Upper lobe of left lung (tissue), 6 donors: ENCODE measurements around the gene RNF103. TPM values are rescaled to one million over a fixed set of nuclear protein-coding genes. Genes with fewer than 3 reads are reported as not detected.
A peak's percentile ranks its signal among the peaks of the same experiment; 100 is the strongest.

Experiments
- ATAC-seq, 2 donors: fragments of 200-7000 bp; cut with Tn5 transposase; one replicate each; pipeline ENCODE4 v1.9.1; 2022; ENCODE audit warnings: mild to moderate bottlenecking in 2 of 2, moderate library complexity in 2 of 2; ENCODE audit not compliant: low FRiP score in 2 of 2
- DNase-seq, 2 donors: peaks; one replicate each; pipeline ENCODE4 v3.0.0-alpha.2; 2019 to 2020
- H3K27ac ChIP-seq, 4 donors: fragments of 200-600 bp; sonication (generic); one replicate each; pipeline ENCODE4 v1.5.1; 2016 to 2019
- H3K27me3 ChIP-seq, 4 donors: fragments of 200-600 bp; sonication (generic); one replicate each; pipeline ENCODE4 v1.5.1; 2017 to 2019
- H3K36me3 ChIP-seq, 4 donors: fragments of 200-600 bp; sonication (generic); one replicate each; pipeline ENCODE4 v1.5.1; 2016 to 2019
- H3K4me1 ChIP-seq, 4 donors: fragments of 200-600 bp; sonication (generic); one replicate each; pipeline ENCODE4 v1.5.1; 2018 to 2019
- H3K4me3 ChIP-seq, 4 donors: fragments of 200-600 bp; sonication (generic); one replicate each; pipeline ENCODE4 v1.5.1; 2017 to 2019; ENCODE audit warnings: mild to moderate bottlenecking in 2 of 4, moderate library complexity in 1 of 4
- H3K9me3 ChIP-seq, 4 donors: fragments of 200-600 bp; sonication (generic); one replicate each; pipeline ENCODE4 v1.5.1; 2018 to 2019
- CTCF ChIP-seq, 6 experiments: fragments of 450-650 bp in 4 of 6; fragments of 200-600 bp in 2 of 6; sonication (generic) in 2 of 6; IDR thresholded peaks; one replicate each; pipeline ENCODE4 v1.5.1; 2016 to 2019; ENCODE audit warnings: antibody characterized with exemption in 6 of 6
- EP300 ChIP-seq, 4 donors: sonication (generic); formaldehyde crosslinking; IDR thresholded peaks; one replicate each; pipeline ENCODE4 v1.5.1; 2017; ENCODE audit warnings: antibody characterized with exemption in 4 of 4, control low read depth in 2 of 4
- POLR2A ChIP-seq, 4 donors: fragments of 450-650 bp; IDR thresholded peaks; one replicate each; pipeline ENCODE4 v1.5.1; 2016 to 2017; ENCODE audit warnings: antibody characterized with exemption in 4 of 4, mild to moderate bottlenecking in 2 of 4
- POLR2AphosphoS5 ChIP-seq, 2 donors: sonication (generic); formaldehyde crosslinking; IDR thresholded peaks; one replicate each; pipeline ENCODE4 v1.5.1; 2017; ENCODE audit warnings: antibody characterized with exemption in 2 of 2
- WGBS, 2 donors: methylation state at CpG; one replicate each; pipeline ENCODE4 v1.1.5; 2017 to 2018; 5-methylcytosine and 5-hydroxymethylcytosine counted together
- total RNA-seq, 6 donors: library from RNA; depleted of rRNA in 4 of 6; stranded (reverse); fragments of >200 nt in 4 of 6; gene quantifications; one replicate each; pipeline versions ENCODE4 v1.1.0 to v1.2.1, GENCODE V29; 2016 to 2021
- donor health status: DM: no; HTN: no; CAD: no; lungs with moderate emphysema.
- donor health status: DM: no; HTN: yes; CAD: no; lungs with severe emphysema.

RNF103 gene
- total RNA-seq, 6 donors from 2014 or later, result 13.7 to 48.4 (median 21.3) TPM

- H3K9me3 ChIP-seq, result no peaks in the 10 kb centered on the region
- TF ChIP-seq EP300 (IDR thresholded peaks at IDR 0.05) (no peak), POLR2AphosphoS5 (IDR thresholded peaks at IDR 0.05) (no peak), CTCF (IDR thresholded peaks at IDR 0.05) (no peak), POLR2A (IDR thresholded peaks at IDR 0.05) (no peak)
- peaks cover 10 to 19% (median 13%) of the 10 kb centered on the region in 4 donors for H3K4me1 ChIP-seq
- WGBS, 2 donors, result 10 to 17% methylated on average over 6 of the region's 6 CpGs
- ATAC-seq (no peak), DNase-seq (no peak)
- H3K4me3 ChIP-seq, result peak overlapping the region; percentile 78 to 84 (median 81)
- peak overlapping the region in 2 of 4 donors; percentile 32 to 99 for H3K27ac ChIP-seq
- peaks cover 0 to 13% (median 2%) of the 10 kb centered on the region in 4 donors for H3K36me3 ChIP-seq
- H3K27me3 ChIP-seq, result no peaks in the 10 kb centered on the region
These were observed 2.3 kb downstream of the RNF103 start for GRCh38 chr2:86621280-86621943.

GRCh38 chr2:86617738-86618137 lies 5.9 kb downstream of the RNF103 start:
- Histone ChIP-seq H3K27ac (no peak overlapping the region), H3K27me3 (no peaks in the 10 kb centered on the region), H3K4me1 (peaks cover 10 to 16% (median 11%) of the 10 kb centered on the region in 4 donors), H3K9me3 (no peaks in the 10 kb centered on the region), H3K36me3 (peaks cover 0 to 36% (median 14%) of the 10 kb centered on the region in 4 donors), H3K4me3 (no peak overlapping the region)
- ATAC-seq (no peak), DNase-seq (no peak)
- TF ChIP-seq EP300 (IDR thresholded peaks at IDR 0.05) (no peak), CTCF (IDR thresholded peaks at IDR 0.05) (no peak), POLR2AphosphoS5 (IDR thresholded peaks at IDR 0.05) (no peak), POLR2A (IDR thresholded peaks at IDR 0.05) (no peak)

- no peak for TF ChIP-seq POLR2A (IDR thresholded peaks at IDR 0.05)
- no peak for ATAC-seq
- H3K36me3 ChIP-seq, result peaks cover 0 to 36% (median 14%) of the 10 kb centered on the region in 4 donors
These were observed 6.5 kb downstream of the RNF103 start for GRCh38 chr2:86617153-86617552.

GRCh38 chr2:86616502-86616901 lies 7.2 kb downstream of the RNF103 start:
- H3K27ac ChIP-seq, result no peak overlapping the region
- 55 to 73% methylated on average over 3 of the region's 3 CpGs for WGBS, 2 donors
- no peak overlapping the region for H3K4me3 ChIP-seq
- H3K4me1 ChIP-seq, result peaks cover 10 to 16% (median 11%) of the 10 kb centered on the region in 4 donors
- H3K9me3 ChIP-seq, result no peaks in the 10 kb centered on the region
- TF ChIP-seq EP300 (IDR thresholded peaks at IDR 0.05) (no peak), POLR2AphosphoS5 (IDR thresholded peaks at IDR 0.05) (no peak), POLR2A (IDR thresholded peaks at IDR 0.05) (no peak), CTCF (IDR thresholded peaks at IDR 0.05) (no peak)
- no peak for DNase-seq
- no peaks in the 10 kb centered on the region for H3K27me3 ChIP-seq
- peaks cover 0 to 40% (median 14%) of the 10 kb centered on the region in 4 donors for H3K36me3 ChIP-seq
- ATAC-seq, result no peak

More at GRCh38 chr2:86617153-86617552, 6.5 kb downstream of the RNF103 start:
- Histone ChIP-seq H3K27ac (no peak overlapping the region), H3K27me3 (no peaks in the 10 kb centered on the region), H3K4me3 (no peak overlapping the region), H3K4me1 (peaks cover 10 to 16% (median 11%) of the 10 kb centered on the region in 4 donors), H3K9me3 (no peaks in the 10 kb centered on the region)
- DNase-seq, result no peak
- WGBS, 2 donors, result 90 to 94% methylated on average over 3 of the region's 3 CpGs

GRCh38 chr2:86615596-86615995 lies 8.1 kb downstream of the RNF103 start:
- TF ChIP-seq POLR2A (IDR thresholded peaks at IDR 0.05) (no peak), EP300 (IDR thresholded peaks at IDR 0.05) (no peak), CTCF (IDR thresholded peaks at IDR 0.05) (no peak), POLR2AphosphoS5 (IDR thresholded peaks at IDR 0.05) (no peak)
- no peak for DNase-seq
- H3K4me1 ChIP-seq, result peaks cover under 1 to 8% (median 3%) of the 10 kb centered on the region in 4 donors
- no peak for ATAC-seq
- peaks cover 0 to 49% (median 14%) of the 10 kb centered on the region in 4 donors for H3K36me3 ChIP-seq
- H3K27me3 ChIP-seq, result no peaks in the 10 kb centered on the region
- H3K9me3 ChIP-seq, result no peaks in the 10 kb centered on the region
- H3K4me3 ChIP-seq, result no peak overlapping the region
- no peak overlapping the region for H3K27ac ChIP-seq
